SKM-1 (cell line): Measurements from ENCODE around the gene PPP1R3F.

Experiments
- DNase-seq: peaks from one replicate; lab custom pipeline; 2025; ENCODE audit not compliant: unreplicated experiment; lab: John Stamatoyannopoulos, UW

The PPP1R3F gene, protein sequence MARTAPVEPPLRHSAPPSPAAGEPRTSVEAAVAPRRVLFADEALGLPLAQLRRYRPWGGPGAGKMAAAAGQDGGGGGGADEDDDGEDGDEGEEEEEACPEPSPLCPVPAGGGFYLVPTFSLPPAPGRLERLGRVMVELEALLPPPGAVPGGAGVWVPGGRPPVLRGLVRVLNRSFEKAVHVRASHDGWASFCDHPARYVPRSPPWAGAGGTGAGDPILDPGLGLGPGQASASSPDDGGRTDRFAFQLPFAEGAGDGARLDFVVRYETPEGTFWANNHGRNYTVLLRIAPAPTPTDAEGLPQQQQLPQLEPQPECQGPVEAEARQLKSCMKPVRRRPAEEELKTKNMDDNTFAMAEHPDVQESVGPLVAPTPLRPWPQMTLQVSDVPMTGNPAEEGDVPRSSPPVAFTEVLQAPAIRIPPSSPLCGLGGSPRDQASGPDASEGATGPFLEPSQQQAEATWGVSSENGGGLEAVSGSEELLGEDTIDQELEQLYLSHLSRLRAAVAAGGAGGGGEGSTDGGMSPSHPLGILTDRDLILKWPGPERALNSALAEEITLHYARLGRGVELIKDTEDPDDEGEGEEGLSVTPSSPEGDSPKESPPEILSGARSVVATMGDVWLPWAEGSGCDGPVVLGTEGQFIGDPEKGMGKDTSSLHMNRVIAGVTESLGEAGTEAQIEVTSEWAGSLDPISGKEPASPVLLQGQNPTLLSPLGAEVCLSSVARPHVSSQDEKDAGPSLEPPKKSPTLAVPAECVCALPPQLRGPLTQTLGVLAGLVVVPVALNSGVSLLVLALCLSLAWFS

DNA sequence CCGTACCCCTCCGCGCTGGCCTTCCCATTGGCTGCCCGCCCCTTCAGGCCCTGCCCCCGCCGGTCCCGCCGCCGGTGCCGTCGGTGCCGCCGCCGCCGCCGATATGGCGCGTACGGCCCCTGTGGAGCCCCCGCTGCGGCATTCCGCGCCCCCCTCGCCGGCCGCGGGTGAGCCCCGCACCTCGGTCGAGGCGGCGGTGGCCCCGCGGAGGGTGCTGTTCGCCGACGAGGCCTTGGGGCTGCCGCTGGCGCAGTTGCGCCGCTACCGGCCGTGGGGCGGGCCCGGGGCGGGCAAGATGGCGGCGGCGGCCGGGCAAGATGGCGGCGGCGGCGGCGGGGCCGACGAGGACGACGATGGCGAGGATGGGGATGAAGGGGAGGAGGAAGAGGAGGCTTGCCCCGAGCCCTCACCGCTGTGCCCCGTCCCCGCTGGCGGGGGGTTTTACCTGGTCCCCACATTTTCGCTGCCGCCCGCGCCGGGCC is at the start of gene PPP1R3F:
TSS of gene PPP1R3F (plus strand) at position 27 of the 482 bp plus-strand sequence. CDS start at position 104, 77 bp downstream.
- DNase-seq = no peak

- no peak for DNase-seq
These were observed 49.5 kb upstream of the PPP1R3F start for GRCh38 chrX:49220100-49220499.

- DNase-seq = no peak
These were observed 47.7 kb upstream of the PPP1R3F start for GRCh38 chrX:49221868-49222267.

GRCh38 chrX:49225858-49226257 is 43.7 kb upstream of the PPP1R3F start:
- DNase-seq = no peak

GRCh38 chrX:49226946-49227345 is 42.6 kb upstream of the PPP1R3F start:
- no peak for DNase-seq

DNA sequence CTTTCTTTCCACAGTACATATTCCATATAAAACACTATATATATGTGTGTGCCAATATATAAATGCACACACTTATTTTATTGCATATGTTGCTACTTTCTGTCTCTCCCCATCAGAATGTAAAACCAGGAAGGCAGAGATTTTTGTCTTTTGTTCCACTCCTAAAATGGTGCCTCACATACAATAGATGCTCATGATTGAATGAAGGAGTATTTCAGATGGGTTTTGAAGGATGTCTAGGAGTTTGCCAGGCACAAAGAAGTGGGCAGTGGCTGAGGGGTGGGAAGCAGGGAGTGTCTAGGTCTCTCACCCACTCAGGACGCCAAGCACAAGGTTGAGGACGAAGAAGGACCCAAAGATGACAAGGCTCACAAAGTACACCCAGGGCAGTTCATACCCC is 41.9 kb upstream of the PPP1R3F start:
- no peak for DNase-seq

- DNase-seq = no peak
These were observed 41.4 kb upstream of the PPP1R3F start for GRCh38 chrX:49228185-49228584.

GRCh38 chrX:49230500-49231232 is 38.9 kb upstream of the PPP1R3F start:
- DNase-seq = no peak

- no peak for DNase-seq
These were observed 38.1 kb upstream of the PPP1R3F start for GRCh38 chrX:49231333-49232000.

DNA sequence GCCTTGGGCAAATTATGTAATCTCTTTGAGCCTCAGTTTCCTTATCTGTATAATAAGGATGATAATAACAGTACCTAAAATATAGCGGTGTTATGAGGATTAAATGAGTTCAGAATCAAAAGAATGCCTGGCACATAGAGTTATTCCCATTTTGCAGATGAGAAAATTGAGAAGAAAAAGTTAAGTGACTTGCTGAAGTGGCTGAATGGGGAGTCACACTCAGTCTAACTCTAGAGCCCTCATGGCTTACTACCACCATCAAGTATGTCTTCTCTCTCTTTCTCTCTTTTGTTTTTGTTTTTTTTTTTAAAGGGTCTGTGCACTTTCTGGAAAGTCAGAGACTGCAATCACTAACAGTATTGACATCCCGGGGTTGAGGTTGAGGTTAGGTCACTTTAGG is 37.1 kb upstream of the PPP1R3F start:
- no peak for DNase-seq

- DNase-seq = no peak
These were observed 36.4 kb upstream of the PPP1R3F start, which contains the start of gene CACNA1F for GRCh38 chrX:49233176-49233575. Gene CACNA1F (minus strand): TSS chrX:49233340. CDS start chrX:49233309, 31 bp downstream.

DNA sequence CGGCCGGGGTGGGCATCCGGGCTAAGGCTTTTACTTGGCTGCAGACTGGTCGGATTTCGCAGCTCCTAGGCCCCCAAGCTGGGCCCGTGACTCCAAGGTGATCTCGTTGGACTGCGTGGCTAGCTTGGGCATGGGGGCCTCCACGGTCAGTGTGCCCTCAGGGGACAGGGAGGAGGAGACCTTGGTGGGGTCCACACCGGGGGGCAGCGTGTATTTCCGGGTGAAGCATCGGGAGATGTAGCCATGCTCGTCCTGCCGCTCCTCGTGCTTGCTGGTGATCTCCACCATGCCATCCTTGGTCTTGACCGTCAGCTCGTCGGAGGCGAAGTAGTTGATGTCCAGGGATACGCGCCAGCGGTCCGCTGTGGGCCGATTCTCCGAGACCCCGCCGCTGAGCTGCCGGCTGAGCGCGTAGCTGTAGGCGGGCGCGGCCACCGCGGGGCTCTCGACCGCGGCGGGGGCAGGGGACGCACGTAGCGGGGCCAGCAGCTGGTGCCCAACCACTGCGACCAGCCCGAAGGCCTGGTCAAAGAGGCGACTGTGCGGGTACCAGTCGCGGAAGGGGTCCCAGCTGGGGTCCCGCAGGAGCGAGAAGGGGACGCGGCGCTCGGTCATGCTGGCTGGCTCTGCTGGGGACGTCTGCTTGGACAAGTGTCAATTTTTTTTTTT is 35.6 kb upstream of the PPP1R3F start:
- DNase-seq = no peak

- peak; percentile 59 for DNase-seq
These were observed 32.5 kb upstream of the PPP1R3F start for GRCh38 chrX:49237060-49237459.

GRCh38 chrX:49238735-49239134 is 30.9 kb upstream of the PPP1R3F start:
- DNase-seq = no peak

DNA sequence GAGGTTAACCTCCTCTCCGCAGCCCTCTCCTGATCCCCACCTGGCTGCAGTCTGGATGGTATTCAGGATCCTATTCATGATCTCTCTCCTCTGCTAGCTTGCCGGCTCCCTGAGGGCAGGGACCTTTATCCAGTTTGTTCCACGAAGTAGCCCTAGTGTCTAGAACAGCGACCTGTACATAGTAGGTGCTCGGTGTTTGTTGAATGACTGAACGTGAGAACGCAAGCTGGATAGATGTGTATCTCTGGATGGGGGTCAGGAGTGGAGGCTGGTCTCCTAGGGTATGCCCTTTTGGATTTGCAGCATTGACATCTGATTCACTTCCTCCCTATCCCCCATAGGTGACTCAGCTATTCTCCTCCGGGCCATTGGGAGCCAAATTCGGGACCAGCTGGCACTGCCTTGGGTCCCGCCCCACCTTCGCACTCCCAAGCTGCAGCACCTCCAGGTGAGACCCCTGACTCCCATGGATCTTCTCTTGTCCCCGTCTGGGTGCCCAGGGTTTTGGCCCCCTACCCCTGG is 27.0 kb upstream of the PPP1R3F start:
- DNase-seq = no peak

- DNase-seq = no peak
These were observed 26.4 kb upstream of the PPP1R3F start for GRCh38 chrX:49243166-49243565.

DNA sequence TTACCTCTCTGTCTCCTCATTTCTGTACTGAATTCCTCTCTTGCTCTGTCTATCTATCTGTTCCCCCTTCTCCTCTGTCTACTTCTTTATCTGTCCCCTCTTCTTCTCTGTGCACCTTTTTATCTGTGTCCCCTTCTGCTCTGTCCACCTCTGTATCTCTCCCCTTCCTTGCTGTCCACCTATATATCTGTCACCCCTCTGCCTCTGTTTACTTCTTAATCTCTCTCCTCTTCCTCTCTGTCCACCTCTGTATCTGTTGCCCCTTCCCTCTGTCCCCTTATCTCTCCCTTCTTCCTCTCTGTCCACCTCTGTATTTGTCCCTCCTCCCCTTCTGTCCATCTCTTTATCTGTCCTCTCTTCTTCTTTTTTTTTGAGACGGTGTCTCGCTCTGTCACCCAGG is 25.4 kb upstream of the PPP1R3F start:
- DNase-seq = no peak

DNA sequence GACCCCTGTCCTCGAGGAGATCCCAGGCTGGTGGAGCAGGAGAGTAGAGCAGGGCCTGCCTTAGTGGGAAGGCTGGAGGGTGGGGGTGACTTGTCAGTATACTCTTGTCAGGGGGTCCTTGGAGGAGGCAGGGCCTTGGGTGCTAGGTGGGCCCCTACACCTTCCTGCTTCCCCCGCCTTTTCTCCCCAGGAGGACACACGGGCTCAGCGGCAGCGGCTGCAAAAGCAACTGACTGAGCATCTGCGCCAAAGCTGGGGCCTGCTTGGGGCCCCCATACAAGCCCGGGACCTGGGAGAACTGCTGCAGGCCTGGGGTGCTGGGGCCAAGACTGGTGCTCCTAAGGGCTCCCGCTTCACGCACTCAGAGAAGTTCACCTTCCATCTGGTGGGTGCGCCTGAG is 23.1 kb upstream of the PPP1R3F start:
- no peak for DNase-seq

DNA sequence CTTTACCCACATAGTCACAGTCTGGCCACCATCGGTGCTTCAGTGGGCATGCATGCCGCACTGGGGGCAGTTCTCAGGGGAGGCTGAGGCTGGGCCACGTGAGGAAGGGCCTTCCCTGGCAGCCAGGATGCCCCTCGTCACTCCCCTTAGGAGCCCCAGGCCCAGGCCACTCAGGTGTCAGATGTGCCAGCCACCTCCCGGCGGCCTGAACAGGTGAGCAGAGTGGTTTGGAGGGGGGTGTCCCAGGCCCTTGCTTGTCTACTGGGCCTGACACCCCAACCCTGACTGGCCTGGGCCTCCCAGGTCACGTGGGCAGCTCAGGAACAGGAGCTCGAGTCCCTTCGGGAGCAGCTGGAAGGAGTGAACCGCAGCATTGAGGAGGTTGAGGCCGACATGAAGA is 22.2 kb upstream of the PPP1R3F start:
- no peak for DNase-seq
